Cardiac fibroblast (primary cell): ENCODE data around the gene KIF26A.

Experiments
- DNase-seq, 2 donors: peaks; one replicate each; pipeline versions ENCODE4 v3.0.0 to v3.0.0-alpha.2; 2010; ENCODE audit warnings: low read depth in 2 of 2
- H3K4me3 ChIP-seq, 2 donors: replicated peaks in 1 of 2; 1 replicate in 1 of 2; 2 replicates in 1 of 2; pipeline ENCODE4 v1.5.1; 2011; ENCODE audit warnings: low read depth in 2 of 2, low read length in 2 of 2, mild to moderate bottlenecking in 2 of 2, moderate library complexity in 1 of 2
- CTCF ChIP-seq: IDR thresholded peaks from one replicate; pipeline ENCODE4 v1.5.1; 2011; ENCODE audit warnings: low read depth, mild to moderate bottlenecking, low read length, inconsistent platforms

The KIF26A gene

GRCh38 chr14:104180561-104181165, 42.3 kb downstream of the KIF26A start:
- TF ChIP-seq CTCF, result no peak
- no peak for DNase-seq
- no peak overlapping the region for H3K4me3 ChIP-seq

DNA sequence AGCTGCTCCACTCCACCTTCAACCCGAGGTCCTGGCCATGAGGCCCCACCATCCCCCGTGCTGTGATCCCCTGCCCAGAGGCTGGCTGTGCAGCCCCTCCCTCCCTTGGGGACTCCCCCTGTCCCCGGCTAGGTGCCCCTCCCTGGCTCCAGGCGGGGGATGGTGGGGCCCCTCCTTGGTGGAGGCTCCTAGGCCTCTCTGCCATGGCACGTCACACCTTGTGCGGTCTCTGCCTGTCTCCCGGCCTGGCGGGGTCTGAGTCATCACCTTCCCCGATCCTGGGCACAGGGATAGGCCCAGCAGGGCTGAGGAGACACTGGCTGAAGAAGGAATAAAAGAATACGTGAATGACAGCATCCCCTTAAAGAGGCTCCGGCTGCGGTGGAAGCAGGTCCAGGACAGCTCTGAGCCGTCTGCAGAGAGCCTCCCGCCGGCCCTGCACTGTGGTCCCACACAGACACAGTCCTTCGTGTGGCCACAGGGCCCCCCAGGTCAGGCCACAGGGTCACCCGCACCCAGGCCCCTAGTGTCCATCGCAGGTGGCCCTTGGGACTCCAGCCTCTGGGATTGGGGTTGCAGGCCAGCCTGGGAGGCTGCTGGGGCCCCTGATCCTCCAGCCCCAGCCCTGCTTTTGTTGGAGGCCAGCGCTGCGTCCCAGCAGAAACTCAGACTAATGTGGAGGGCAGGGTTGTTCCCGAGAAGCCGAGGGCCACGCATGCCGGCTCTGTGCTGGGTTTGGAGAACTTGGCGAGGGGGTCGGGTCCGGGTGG, 43.6 kb downstream of the KIF26A start:
- no peak for DNase-seq
- TF ChIP-seq CTCF, result no peak
- H3K4me3 ChIP-seq, result no peak overlapping the region

DNA sequence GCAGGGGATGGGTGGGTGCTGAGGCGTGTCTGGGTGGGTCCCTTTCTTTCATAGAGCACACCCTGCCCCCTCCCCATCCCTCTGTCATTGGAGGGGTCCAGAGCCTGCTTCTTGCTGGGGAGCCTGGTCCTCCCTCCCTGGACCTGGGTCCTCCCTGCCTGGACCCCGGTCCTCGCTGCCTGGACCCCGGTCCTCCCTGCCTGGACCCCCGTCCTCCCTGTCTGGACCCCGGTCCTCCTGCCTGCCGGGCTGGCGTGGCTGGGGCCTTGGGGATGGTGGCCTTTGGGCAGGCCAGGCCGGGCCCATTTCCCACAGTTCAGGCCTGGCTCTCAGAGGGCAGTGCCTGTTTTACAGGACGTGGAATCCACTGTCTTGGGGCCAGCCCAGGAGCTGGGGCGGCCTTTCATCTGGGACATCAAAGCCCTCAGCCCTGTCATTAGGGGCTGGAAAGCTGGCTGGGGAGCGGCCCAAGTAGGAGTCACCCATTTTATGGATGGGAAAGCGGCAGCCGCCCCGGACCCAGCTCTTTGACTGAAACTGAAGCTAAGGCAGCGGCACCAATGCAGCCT, 44.6 kb downstream of the KIF26A start:
- DNase-seq, result no peak
- H3K4me3 ChIP-seq, result no peak overlapping the region
- TF ChIP-seq CTCF, result no peak

- H3K4me3 ChIP-seq, result no peak overlapping the region
- TF ChIP-seq CTCF, result no peak
- no peak for DNase-seq
Measured at GRCh38 chr14:104183796-104184195, 45.4 kb downstream of the KIF26A start.

DNA sequence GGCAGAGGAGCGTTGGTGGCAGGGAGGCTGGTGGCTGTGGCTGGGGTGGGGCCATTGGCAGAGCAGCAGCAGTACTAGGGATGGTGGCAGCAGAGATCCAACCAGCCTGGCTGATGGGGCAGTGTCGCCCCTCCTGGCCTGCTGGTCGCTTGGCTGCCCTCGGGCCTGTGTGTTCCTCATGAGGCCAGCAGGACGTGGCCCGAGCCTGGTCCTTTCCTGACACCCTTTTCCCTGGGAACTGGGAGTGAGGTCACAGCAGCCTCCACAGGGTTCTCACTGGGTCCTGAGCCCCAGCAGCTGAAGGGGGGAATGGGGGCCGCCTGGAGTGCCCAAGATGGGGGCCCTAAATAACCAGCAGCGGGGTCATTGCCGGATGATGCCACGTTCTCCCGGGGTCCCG, 46.1 kb downstream of the KIF26A start:
- no peak overlapping the region for H3K4me3 ChIP-seq
- TF ChIP-seq CTCF, result no peak
- no peak for DNase-seq

- DNase-seq, result peak in 1 of 2 donors; percentile 37
- H3K4me3 ChIP-seq, result no peak overlapping the region
- no peak for TF ChIP-seq CTCF
Measured at GRCh38 chr14:104184911-104185499, 46.6 kb downstream of the KIF26A start.
